ENCODE measurements around the gene GMFB.

GMFB gene

GRCh38 chr14:54425068-54425467, 63.7 kb downstream of the GMFB start:
- no peak for DNase-seq
